ENCODE data around the gene DESI2. TPM values are rescaled to one million over a fixed set of nuclear protein-coding genes. Genes with fewer than 3 reads are reported as not detected.
"Not testable (repeated sequence)": the region's sequence is repeated elsewhere in the genome, so short reads cannot be mapped to it uniquely, and the experiment has no call there.

Gene DESI2
- total RNA-seq, 1 donor from 2014 or later: 25.8 TPM

- no peak overlapping the region for H3K4me3 Mint-ChIP-seq
- no peaks in the 10 kb centered on the region for H3K27me3 Mint-ChIP-seq
- DNase-seq (no peak), ATAC-seq (ENCODE audit: low read depth) (no peak)
- peaks cover 5% of the 10 kb centered on the region for H3K4me1 Mint-ChIP-seq
- no peak for TF ChIP-seq CTCF (IDR thresholded peaks at IDR 0.05)
- intact Hi-C loops (cut with micrococcal nuclease): no loop called here
- H3K27ac Mint-ChIP-seq: no peak overlapping the region
- H3K36me3 Mint-ChIP-seq (ENCODE audit: low read depth): no peaks in the 10 kb centered on the region
- ChIA-PET CTCF (no interaction called here), POLR2A (interaction anchor here (0.7 kb wide), 1 partner anchor 127 kb away, joined by 3 read pairs; no protein-coding TSS in a partner anchor)
- H3K9me3 Mint-ChIP-seq: peaks cover 7% of the 10 kb centered on the region
Measured at GRCh38 chr1:244735876-244736561, 83.1 kb downstream of the DESI2 start.

- H3K27me3 Mint-ChIP-seq; H3K4me3 Mint-ChIP-seq; H3K9me3 Mint-ChIP-seq; CTCF ChIA-PET; POLR2A ChIA-PET; ATAC-seq (ENCODE audit: low read depth); H3K4me1 Mint-ChIP-seq; H3K36me3 Mint-ChIP-seq (ENCODE audit: low read depth); H3K27ac Mint-ChIP-seq; DNase-seq; intact Hi-C loops (cut with micrococcal nuclease): not testable (repeated sequence)
Measured at GRCh38 chr1:244739140-244739539, 86.2 kb downstream of the DESI2 start.

DNA sequence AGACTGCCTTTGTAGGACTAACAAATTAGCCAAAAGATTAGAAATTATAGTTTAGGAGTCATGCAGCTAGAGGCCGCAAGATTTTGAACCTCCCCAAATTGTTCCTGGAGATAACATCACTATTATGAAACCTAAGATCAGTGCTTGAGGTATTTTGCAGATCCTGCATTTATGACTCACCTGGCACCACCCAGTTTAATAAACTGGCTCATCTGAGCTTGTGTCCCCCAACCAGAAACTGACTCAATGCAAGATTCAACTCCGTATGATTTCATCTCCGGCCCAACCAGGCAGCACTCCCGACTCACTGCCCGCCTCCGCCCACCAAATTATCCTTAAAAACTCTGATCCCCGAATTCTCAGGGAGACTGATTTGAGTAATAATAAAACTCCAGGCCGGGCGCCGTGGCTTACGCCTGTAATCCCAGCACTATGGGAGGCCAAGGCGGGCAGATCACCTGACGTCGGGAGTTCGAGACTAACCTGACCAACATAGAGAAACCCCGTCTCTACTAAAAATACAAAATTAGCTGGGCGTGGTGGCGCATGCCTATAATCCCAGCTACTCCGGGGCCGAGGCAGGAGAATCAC is 87.2 kb downstream of the DESI2 start:
- H3K27me3 Mint-ChIP-seq; intact Hi-C loops (cut with micrococcal nuclease); H3K4me1 Mint-ChIP-seq; ATAC-seq (ENCODE audit: low read depth); H3K4me3 Mint-ChIP-seq; H3K27ac Mint-ChIP-seq; H3K9me3 Mint-ChIP-seq; DNase-seq; H3K36me3 Mint-ChIP-seq (ENCODE audit: low read depth); CTCF ChIA-PET; POLR2A ChIA-PET: not testable (repeated sequence)

DNA sequence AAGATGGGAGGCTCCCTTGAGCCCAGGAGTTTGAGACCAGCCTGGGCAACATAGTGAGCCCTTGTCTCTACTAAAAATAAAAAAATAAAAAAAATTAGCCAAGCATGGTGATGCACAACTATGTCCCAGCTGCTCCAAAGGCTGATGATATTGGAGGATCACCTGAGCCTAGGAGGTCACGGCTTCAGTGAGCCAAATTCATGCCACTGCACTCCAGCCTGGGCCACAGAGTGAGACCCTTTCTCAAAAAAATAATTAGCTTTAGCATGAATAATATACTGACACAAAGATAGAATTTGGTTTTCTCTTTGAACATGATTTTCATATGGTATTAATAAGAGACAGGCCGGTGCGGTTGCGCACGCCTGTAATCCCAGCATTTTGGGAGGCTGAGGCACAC is 88.8 kb downstream of the DESI2 start:
- Mint-ChIP-seq H3K4me1 (peaks cover 7% of the 10 kb centered on the region), H3K36me3 (ENCODE audit: low read depth) (no peaks in the 10 kb centered on the region)

GRCh38 chr1:244749230-244750016 is 96.5 kb downstream of the DESI2 start:
- CTCF ChIA-PET: no interaction called here

More for the DNA sequence above, 88.8 kb downstream of the DESI2 start:
- DNase-seq (no peak), ATAC-seq (ENCODE audit: low read depth) (no peak)
- ChIA-PET POLR2A (interaction anchor here (0.6 to 1.0 kb wide), 2 partner anchors 12 to 37 kb away, joined by 11 read pairs; no protein-coding TSS in a partner anchor), CTCF (no interaction called here)
- Mint-ChIP-seq H3K4me3 (no peak overlapping the region), H3K27me3 (no peaks in the 10 kb centered on the region), H3K27ac (no peak overlapping the region), H3K9me3 (no peaks in the 10 kb centered on the region)
- intact Hi-C loops (cut with micrococcal nuclease): no loop called here
- TF ChIP-seq CTCF (IDR thresholded peaks at IDR 0.05): no peak

More at GRCh38 chr1:244749230-244750016, 96.5 kb downstream of the DESI2 start:
- H3K36me3 Mint-ChIP-seq (ENCODE audit: low read depth): no peaks in the 10 kb centered on the region
- intact Hi-C loops (cut with micrococcal nuclease): no loop called here
- DNase-seq (no peak), ATAC-seq (ENCODE audit: low read depth) (no peak)
- no peak for TF ChIP-seq CTCF (IDR thresholded peaks at IDR 0.05)
- no peaks in the 10 kb centered on the region for H3K27me3 Mint-ChIP-seq
- no peak overlapping the region for H3K4me3 Mint-ChIP-seq
- H3K4me1 Mint-ChIP-seq: peaks cover 7% of the 10 kb centered on the region
- H3K9me3 Mint-ChIP-seq: no peaks in the 10 kb centered on the region
- no peak overlapping the region for H3K27ac Mint-ChIP-seq
- POLR2A ChIA-PET: no interaction called here
